ENCODE results near the gene DNAH12. TPM values are rescaled to one million over a fixed set of nuclear protein-coding genes. Genes with fewer than 3 reads are reported as not detected.
"Not testable (repeated sequence)": the region's sequence is repeated elsewhere in the genome, so short reads cannot be mapped to it uniquely, and the experiment has no call there.

Gene DNAH12
- polyA plus RNA-seq, 1 donor, result 0.51 TPM

GRCh38 chr3:57383838-57384237 is 160.3 kb downstream of the DNAH12 start:
- Histone ChIP-seq H3K36me3 (ENCODE audit: control insufficient read depth, insufficient read depth, low read length) (no peaks in the 10 kb centered on the region), H3K27ac (ENCODE audit: low read length) (no peak overlapping the region), H3K4me3 (ENCODE audit: low read length) (no peak overlapping the region), H3K27me3 (ENCODE audit: control insufficient read depth, insufficient read depth, low read length) (no peaks in the 10 kb centered on the region), H3K9me3 (ENCODE audit: control insufficient read depth, low read depth, low read length) (no peaks in the 10 kb centered on the region), H3K4me1 (ENCODE audit: control insufficient read depth, insufficient read depth, low read length) (no peaks in the 10 kb centered on the region)
- WGBS (ENCODE audit: insufficient coverage, low lambda C conversion rate), result 80% methylated on average over 1 of the region's 2 CpGs
- DNase-seq, result no peak

GRCh38 chr3:57383406-57383805 is 160.7 kb downstream of the DNAH12 start:
- Histone ChIP-seq H3K27me3 (ENCODE audit: control insufficient read depth, insufficient read depth, low read length) (no peaks in the 10 kb centered on the region), H3K27ac (ENCODE audit: low read length) (no peak overlapping the region), H3K36me3 (ENCODE audit: control insufficient read depth, insufficient read depth, low read length) (no peaks in the 10 kb centered on the region), H3K4me1 (ENCODE audit: control insufficient read depth, insufficient read depth, low read length) (no peaks in the 10 kb centered on the region), H3K9me3 (ENCODE audit: control insufficient read depth, low read depth, low read length) (no peaks in the 10 kb centered on the region), H3K4me3 (ENCODE audit: low read length) (no peak overlapping the region)
- DNase-seq, result no peak
- 58% methylated on average over 2 of the region's 2 CpGs for WGBS (ENCODE audit: insufficient coverage, low lambda C conversion rate)

- Histone ChIP-seq H3K4me3 (ENCODE audit: low read length) (no peak overlapping the region), H3K9me3 (ENCODE audit: control insufficient read depth, low read depth, low read length) (no peaks in the 10 kb centered on the region), H3K27me3 (ENCODE audit: control insufficient read depth, insufficient read depth, low read length) (no peaks in the 10 kb centered on the region), H3K27ac (ENCODE audit: low read length) (no peak overlapping the region), H3K36me3 (ENCODE audit: control insufficient read depth, insufficient read depth, low read length) (no peaks in the 10 kb centered on the region), H3K4me1 (ENCODE audit: control insufficient read depth, insufficient read depth, low read length) (no peaks in the 10 kb centered on the region)
- no peak for DNase-seq
- no CpG with 5 or more reads among the region's 2 CpGs for WGBS (ENCODE audit: insufficient coverage, low lambda C conversion rate)
Observed at GRCh38 chr3:57382933-57383332, 161.2 kb downstream of the DNAH12 start.

GRCh38 chr3:57370341-57370740 is 173.8 kb downstream of the DNAH12 start:
- no peaks in the 10 kb centered on the region for H3K36me3 ChIP-seq (ENCODE audit: control insufficient read depth, insufficient read depth, low read length)
- no CpG with 5 or more reads among the region's 1 CpG for WGBS (ENCODE audit: insufficient coverage, low lambda C conversion rate)
- no peaks in the 10 kb centered on the region for H3K4me1 ChIP-seq (ENCODE audit: control insufficient read depth, insufficient read depth, low read length)
- no peaks in the 10 kb centered on the region for H3K27me3 ChIP-seq (ENCODE audit: control insufficient read depth, insufficient read depth, low read length)
- peak in 1 of 2 donors; percentile 5 for DNase-seq
- H3K9me3 ChIP-seq (ENCODE audit: control insufficient read depth, low read depth, low read length), result peaks cover 6% of the 10 kb centered on the region
- H3K4me3 ChIP-seq (ENCODE audit: low read length), result no peak overlapping the region
- no peak overlapping the region for H3K27ac ChIP-seq (ENCODE audit: low read length)

- H3K4me1 ChIP-seq (ENCODE audit: control insufficient read depth, insufficient read depth, low read length); H3K27ac ChIP-seq (ENCODE audit: low read length); H3K36me3 ChIP-seq (ENCODE audit: control insufficient read depth, insufficient read depth, low read length); DNase-seq; H3K4me3 ChIP-seq (ENCODE audit: low read length); H3K9me3 ChIP-seq (ENCODE audit: control insufficient read depth, low read depth, low read length); H3K27me3 ChIP-seq (ENCODE audit: control insufficient read depth, insufficient read depth, low read length): not testable (repeated sequence)
- WGBS (ENCODE audit: insufficient coverage, low lambda C conversion rate), result no CpG with 5 or more reads among the region's 2 CpGs
Observed at GRCh38 chr3:57365089-57365488, 179.1 kb downstream of the DNAH12 start.

- H3K27ac ChIP-seq (ENCODE audit: low read length); H3K4me3 ChIP-seq (ENCODE audit: low read length); H3K4me1 ChIP-seq (ENCODE audit: control insufficient read depth, insufficient read depth, low read length); H3K9me3 ChIP-seq (ENCODE audit: control insufficient read depth, low read depth, low read length); DNase-seq; H3K27me3 ChIP-seq (ENCODE audit: control insufficient read depth, insufficient read depth, low read length); H3K36me3 ChIP-seq (ENCODE audit: control insufficient read depth, insufficient read depth, low read length): not testable (repeated sequence)
- 100% methylated on average over 1 of the region's 1 CpG for WGBS (ENCODE audit: insufficient coverage, low lambda C conversion rate)
Observed at GRCh38 chr3:57356275-57356674, 187.9 kb downstream of the DNAH12 start.

- WGBS (ENCODE audit: insufficient coverage, low lambda C conversion rate), result 100% methylated on average over 1 of the region's 1 CpG
- H3K4me3 ChIP-seq (ENCODE audit: low read length), result no peak overlapping the region
- H3K4me1 ChIP-seq (ENCODE audit: control insufficient read depth, insufficient read depth, low read length), result no peaks in the 10 kb centered on the region
- H3K9me3 ChIP-seq (ENCODE audit: control insufficient read depth, low read depth, low read length), result no peaks in the 10 kb centered on the region
- no peak for DNase-seq
- no peak overlapping the region for H3K27ac ChIP-seq (ENCODE audit: low read length)
- H3K27me3 ChIP-seq (ENCODE audit: control insufficient read depth, insufficient read depth, low read length), result no peaks in the 10 kb centered on the region
- H3K36me3 ChIP-seq (ENCODE audit: control insufficient read depth, insufficient read depth, low read length), result no peaks in the 10 kb centered on the region
Observed at GRCh38 chr3:57354768-57355167, 189.4 kb downstream of the DNAH12 start.

- H3K27me3 ChIP-seq (ENCODE audit: control insufficient read depth, insufficient read depth, low read length), result no peaks in the 10 kb centered on the region
- no peaks in the 10 kb centered on the region for H3K4me1 ChIP-seq (ENCODE audit: control insufficient read depth, insufficient read depth, low read length)
- WGBS (ENCODE audit: insufficient coverage, low lambda C conversion rate), result no CpG with 5 or more reads among the region's 1 CpG
Observed at GRCh38 chr3:57350271-57350670, 193.9 kb downstream of the DNAH12 start.

GRCh38 chr3:57339071-57339642 is 205.0 kb downstream of the DNAH12 start:
- not testable (repeated sequence) for H3K27me3 ChIP-seq (ENCODE audit: control insufficient read depth, insufficient read depth, low read length); H3K36me3 ChIP-seq (ENCODE audit: control insufficient read depth, insufficient read depth, low read length); H3K4me3 ChIP-seq (ENCODE audit: low read length); DNase-seq; H3K27ac ChIP-seq (ENCODE audit: low read length); H3K9me3 ChIP-seq (ENCODE audit: control insufficient read depth, low read depth, low read length); H3K4me1 ChIP-seq (ENCODE audit: control insufficient read depth, insufficient read depth, low read length)
- no CpG with 5 or more reads among the region's 7 CpGs for WGBS (ENCODE audit: insufficient coverage, low lambda C conversion rate)

More at GRCh38 chr3:57350271-57350670, 193.9 kb downstream of the DNAH12 start:
- Histone ChIP-seq H3K9me3 (ENCODE audit: control insufficient read depth, low read depth, low read length) (no peaks in the 10 kb centered on the region), H3K27ac (ENCODE audit: low read length) (no peak overlapping the region), H3K36me3 (ENCODE audit: control insufficient read depth, insufficient read depth, low read length) (no peaks in the 10 kb centered on the region), H3K4me3 (ENCODE audit: low read length) (no peak overlapping the region)
- no peak for DNase-seq

- WGBS (ENCODE audit: insufficient coverage, low lambda C conversion rate), result no CpG with 5 or more reads among the region's 40 CpGs
- not testable (repeated sequence) for H3K4me1 ChIP-seq (ENCODE audit: control insufficient read depth, insufficient read depth, low read length); H3K4me3 ChIP-seq (ENCODE audit: low read length); H3K36me3 ChIP-seq (ENCODE audit: control insufficient read depth, insufficient read depth, low read length); H3K27ac ChIP-seq (ENCODE audit: low read length); DNase-seq; H3K9me3 ChIP-seq (ENCODE audit: control insufficient read depth, low read depth, low read length); H3K27me3 ChIP-seq (ENCODE audit: control insufficient read depth, insufficient read depth, low read length)
Observed at GRCh38 chr3:57338272-57339070, 205.7 kb downstream of the DNAH12 start.
